CD4-positive, alpha-beta T cell treated with Interferon gamma for 1 hour (primary cell): ENCODE data around the gene IFITM10.

ENCODE experiments used
- DNase-seq: peaks from one replicate; pipeline ENCODE4 v3.0.0-alpha.2; 2020

IFITM10 gene

DNA sequence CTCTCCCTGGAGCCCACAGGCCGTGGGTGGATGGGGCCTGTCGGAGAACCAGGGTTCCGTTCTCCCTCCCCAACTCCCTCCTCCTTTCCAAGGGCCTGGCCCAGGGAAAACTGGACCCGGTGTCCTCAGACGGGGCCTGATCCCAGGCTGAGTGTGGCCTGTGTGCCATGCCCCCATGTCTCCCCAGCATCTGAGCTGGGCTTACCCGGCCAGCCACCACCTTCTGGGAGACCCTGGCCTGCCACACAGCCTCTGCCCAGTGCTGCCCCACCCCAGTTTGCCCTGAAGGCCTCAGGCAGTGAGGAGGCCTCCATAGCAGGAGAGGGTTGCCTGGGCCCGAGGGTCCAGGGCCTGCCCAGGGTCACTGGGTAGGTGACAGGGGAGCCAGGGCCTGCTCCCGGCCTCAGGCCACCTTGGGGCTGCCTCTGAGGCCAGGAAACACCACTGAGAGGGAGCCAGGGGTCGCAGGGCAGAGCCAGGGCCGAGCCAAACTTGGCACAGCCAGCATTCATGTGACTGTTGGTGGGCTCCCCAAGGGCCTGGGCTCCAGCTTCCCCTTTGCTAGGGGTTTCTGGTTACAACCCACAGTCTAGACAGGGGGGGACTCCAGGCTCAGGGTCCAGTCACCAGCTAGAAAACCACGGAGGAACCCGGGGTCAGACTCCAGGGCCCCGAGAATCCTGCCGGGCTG lies 590 bp upstream of the IFITM10 start:
- DNase-seq: no peak

DNA sequence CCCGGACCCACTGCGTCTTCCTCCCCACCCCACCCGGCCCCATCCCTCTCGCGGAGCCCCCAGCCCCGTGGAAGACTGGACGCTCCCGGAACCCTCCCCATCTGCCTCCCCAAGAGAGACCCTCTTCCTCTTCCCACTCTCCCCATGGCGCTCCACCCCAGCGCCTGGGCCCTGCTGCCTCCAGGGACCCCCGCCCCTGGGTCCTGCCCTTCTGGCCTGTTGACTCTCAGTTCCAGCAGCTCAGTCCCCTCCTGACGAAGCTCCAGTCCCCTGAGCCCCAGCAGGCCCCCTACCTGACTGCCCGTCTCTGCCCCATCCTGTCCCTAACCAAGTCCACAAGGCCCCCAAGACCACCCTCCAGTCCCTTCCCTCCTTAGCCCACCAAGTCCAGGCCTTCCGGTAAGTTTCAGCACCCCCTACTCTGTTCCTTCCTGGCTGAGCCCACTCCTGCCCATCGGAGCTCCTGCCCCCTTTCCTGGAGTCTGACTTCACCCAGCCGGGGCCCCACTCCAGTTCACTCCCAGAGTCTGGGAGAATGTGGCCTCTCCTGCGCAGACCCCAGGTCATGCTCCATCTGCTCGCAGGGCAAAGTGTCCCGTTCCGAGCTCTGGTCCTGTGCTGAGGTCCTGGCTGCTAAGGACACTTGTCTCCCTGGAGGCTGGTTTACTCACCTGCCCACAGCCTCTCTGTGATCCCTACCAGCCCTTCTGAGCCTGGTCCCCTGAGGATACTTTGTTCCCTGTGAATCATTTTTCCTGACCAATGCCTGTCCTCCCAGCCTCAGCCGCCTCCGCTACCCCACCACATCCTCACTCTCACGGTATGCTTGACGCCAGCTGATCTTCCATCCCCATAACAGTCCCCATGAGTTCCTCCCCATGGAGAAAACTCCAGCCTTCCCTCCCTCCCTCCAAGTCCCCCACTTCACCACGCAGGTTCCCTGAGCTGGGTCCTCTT lies 722 bp downstream of the IFITM10 start:
- DNase-seq: no peak

- no peak for DNase-seq
Observed at GRCh38 chr11:1748636-1749394, 1.6 kb downstream of the IFITM10 start.

DNA sequence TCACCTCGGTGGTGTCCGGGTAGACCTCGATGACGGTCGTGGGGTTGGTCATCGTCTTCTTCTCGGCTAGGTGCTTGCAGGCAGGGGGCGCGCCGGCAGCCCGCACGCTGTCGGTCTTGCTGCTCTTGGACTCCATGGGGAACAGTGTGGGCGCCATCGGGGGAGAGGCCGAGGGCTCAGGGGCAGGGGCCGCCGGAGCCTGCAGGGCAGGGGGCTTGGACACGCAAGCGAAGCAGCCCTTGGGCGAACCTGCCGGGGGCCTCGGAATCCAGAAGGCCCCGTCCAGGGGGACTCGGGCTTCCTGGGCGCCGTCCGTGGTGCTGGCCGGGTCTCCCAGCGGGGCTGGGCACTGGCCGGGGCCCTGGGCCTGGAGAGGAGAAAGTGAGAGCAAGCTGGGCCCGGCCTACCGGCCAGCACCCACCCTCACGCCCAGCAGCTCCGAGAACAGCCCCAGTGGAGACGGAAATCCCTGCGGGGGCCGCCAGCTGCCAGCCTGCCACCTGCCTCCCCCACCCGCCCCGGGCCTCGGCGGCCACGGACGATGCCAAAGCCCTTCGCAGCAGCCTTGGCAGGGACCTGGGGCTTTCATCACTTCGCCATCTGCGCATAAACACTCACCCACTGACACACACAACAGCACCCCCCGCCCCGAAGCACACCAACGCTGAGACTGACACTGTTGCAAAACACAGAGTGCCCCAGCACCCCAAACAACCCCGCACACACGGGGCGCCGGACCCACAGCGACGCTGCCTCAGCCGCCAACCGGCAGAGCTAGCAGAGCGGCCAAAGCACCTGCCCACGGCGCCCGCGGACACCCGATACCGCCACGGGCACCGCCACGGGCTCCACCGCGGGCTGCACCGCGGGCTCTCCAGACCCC lies 2.4 kb downstream of the IFITM10 start:
- DNase-seq: no peak

DNA sequence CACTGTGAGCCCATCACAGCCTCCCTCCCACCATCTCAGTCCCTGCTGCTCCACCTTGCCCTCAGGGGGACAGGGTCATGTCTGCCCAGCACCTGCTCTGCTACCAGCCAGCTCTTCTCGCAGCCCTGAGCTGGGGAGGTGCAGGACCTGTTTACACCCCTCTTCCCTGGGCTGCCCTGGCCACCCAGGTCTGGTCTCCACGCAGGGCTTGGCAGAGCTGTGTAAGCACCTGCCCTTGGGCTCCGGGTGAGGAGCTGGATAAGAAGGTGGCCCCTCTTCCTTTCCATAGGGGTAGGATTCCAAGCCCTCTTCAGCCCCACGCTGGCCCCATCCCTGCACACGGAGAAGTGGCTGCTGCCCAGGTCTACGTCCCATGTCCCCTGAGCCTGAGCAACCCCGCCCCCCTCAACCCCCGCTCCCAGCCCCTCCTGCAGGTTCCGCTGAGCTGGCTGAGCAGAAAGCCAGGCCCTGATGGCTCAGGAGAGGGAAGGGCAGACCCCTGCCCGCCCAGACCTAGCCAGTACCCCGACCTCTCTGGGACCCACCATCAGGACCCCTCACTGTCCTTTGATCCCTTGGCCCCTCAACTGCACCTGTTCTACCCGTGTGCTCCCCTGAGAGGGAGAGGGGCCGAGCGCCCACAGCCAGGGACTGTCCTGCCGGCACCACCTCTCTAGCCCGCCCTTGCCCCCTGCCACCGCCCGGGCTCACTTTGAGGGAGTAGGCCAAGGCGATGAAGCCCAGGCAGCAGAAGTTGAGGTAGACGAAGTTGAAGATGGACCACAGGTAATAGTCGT lies 3.2 kb downstream of the IFITM10 start:
- no peak for DNase-seq

- no peak for DNase-seq
Observed at GRCh38 chr11:1746511-1746931, 3.9 kb downstream of the IFITM10 start.

GRCh38 chr11:1745701-1746320 lies 4.6 kb downstream of the IFITM10 start:
- DNase-seq: no peak

DNA sequence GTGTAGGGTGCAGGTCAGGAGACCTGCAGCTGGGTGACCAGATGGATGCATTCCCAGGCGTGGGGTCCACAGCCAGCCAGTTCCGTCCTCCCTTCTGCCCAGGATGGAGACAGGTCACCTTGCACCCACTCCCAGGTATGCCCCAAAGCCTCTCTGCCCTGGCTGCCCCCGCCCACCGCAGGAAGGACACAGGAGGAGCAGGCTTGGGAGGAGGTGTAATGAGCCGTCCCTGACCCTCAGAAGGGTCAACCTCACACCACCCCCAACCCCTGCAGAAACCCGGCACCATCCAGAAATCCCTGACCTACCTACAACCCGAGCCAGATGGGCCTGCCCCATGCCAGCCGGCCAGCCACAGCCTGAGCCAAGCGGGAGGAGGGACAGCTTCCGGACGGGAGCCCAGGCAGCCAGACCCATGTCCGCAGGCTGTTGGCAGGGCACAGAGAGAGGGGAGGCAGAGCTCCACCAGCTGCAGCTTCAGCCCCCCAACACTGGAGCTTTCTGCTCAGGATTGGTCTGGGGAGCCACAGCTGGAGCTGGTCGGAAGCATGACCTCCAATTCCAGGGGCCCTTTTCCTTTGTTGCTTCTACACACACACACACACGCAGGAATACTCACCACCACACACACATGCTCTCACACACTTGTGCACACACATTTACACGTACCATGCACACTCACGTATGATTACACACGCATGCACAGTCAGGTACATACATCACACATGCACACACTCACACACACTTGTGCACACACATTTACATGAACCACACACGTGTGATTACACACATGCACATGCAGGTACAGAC lies 5.3 kb downstream of the IFITM10 start:
- no peak for DNase-seq

DNA sequence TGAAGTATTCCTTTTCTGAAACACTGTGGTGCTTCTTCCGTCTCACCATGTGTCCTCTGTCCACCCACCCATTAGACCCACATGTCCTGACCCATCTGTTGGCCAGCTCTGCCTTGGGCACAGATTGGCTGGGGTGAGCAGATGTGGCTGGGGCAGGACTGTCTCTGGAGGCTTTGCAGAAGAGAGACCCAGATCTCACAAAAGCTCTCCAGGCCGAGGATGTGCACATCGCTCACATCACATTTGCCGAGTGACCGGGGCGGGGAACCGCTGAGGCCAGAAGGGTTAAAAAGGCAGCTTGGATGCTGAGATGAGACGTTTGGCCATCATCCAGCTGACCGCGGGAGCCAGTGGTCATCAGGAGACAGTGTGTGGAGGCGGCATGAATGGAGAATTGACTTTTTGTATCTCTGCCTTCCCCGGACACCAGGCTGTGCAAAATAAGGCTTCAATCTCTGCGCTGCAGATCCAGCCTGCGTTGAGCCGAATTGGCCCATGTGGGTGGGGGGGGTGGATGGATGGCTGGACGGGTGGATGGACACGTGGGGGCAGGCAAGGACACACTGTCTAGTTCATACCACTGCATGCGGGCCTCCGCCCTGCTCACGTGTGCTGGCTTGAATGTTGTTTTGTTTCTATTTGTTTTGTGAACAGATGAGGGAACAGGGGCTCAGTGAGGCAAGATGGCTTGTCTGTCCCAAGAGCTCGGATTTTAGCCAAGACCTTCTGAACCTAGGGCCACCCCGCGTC lies 6.1 kb downstream of the IFITM10 start:
- DNase-seq: no peak

GRCh38 chr11:1743585-1744136 lies 6.7 kb downstream of the IFITM10 start:
- DNase-seq: no peak

- DNase-seq: no peak
Observed at GRCh38 chr11:1742869-1743584, 7.4 kb downstream of the IFITM10 start.

GRCh38 chr11:1742371-1742770 lies 8.0 kb downstream of the IFITM10 start:
- DNase-seq: no peak

- DNase-seq: no peak
Observed at GRCh38 chr11:1741741-1742140, 8.7 kb downstream of the IFITM10 start.

- DNase-seq: no peak
Observed at GRCh38 chr11:1740786-1741530, 9.4 kb downstream of the IFITM10 start.

DNA sequence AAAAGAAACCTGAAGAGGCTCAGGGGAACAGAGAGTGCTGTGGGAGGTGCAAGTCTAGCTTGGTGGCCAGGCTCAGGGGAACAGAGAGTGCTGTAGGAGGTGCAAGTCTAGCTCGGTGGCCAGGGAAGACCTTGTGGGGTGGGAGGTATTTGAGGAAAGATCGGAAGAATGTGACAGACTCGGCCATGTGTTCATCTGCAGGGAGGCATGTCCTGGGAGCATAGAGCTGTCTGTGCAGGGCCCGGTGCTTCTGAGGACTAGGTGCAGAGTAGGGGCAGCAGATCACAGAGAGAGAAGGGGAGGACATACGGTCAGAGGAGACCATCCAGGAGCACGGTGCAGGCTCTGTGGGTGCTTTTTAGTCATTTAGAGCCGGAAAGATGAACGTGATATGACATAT lies 10.8 kb downstream of the IFITM10 start:
- DNase-seq: no peak

- DNase-seq: no peak
Observed at GRCh38 chr11:1738380-1738779, 12.0 kb downstream of the IFITM10 start.

- no peak for DNase-seq
Observed at GRCh38 chr11:1737080-1737757, 13.2 kb downstream of the IFITM10 start.
